HEK293 (cell line): ENCODE results near the gene FDCSP.

Experiments used
- CTCF ChIA-PET: fragments of 350-600 bp; formaldehyde crosslinking; extraction: SDS; loops from one replicate; lab custom pipeline; 2021; ENCODE audit warnings: antibody characterized with exemption; lab: Yijun Ruan, JAX
- POLR2A ChIA-PET: fragments of 300-600 bp; formaldehyde crosslinking; extraction: SDS; loops from one replicate; lab custom pipeline; 2020; ENCODE audit warnings: antibody characterized with exemption, inconsistent platforms; lab: Yijun Ruan, JAX
- H3K27ac ChIP-seq: fragments of 200-500 bp; sonication (Bioruptor generic); 2 replicates; pipeline ENCODE4 v1.5.1; 2014; ENCODE audit warnings: low read depth, low read length, control low read depth, inconsistent platforms; ENCODE audit errors: extremely low read depth
- H3K36me3 ChIP-seq, 2 experiments: fragments of 200-500 bp in 1 of 2; sonication (Bioruptor generic) in 1 of 2; 1 replicate in 1 of 2; 2 replicates in 1 of 2; pipeline ENCODE4 v1.5.1; 2014 to 2017; ENCODE audit warnings: inconsistent platforms in 2 of 2, low read length in 2 of 2; ENCODE audit not compliant: control insufficient read depth in 2 of 2, insufficient read depth in 1 of 2
- H3K4me1 ChIP-seq: fragments of 200-500 bp; sonication (Bioruptor generic); 2 replicates; pipeline ENCODE4 v1.5.1; 2014; ENCODE audit warnings: mild to moderate bottlenecking, low read length, inconsistent platforms; ENCODE audit not compliant: control insufficient read depth, insufficient read depth
- H3K4me3 ChIP-seq: 2 replicates; pipeline ENCODE4 v1.5.1; 2011; ENCODE audit warnings: low read depth, mild to moderate bottlenecking, control low read depth, low read length, moderate library complexity
- H3K9me3 ChIP-seq: fragments of 200-500 bp; sonication (Bioruptor generic); 2 replicates; pipeline ENCODE4 v1.5.1; 2014; ENCODE audit warnings: low read depth, low read length, inconsistent platforms; ENCODE audit not compliant: control insufficient read depth, insufficient read depth
- GFI1B ChIP-seq: fragments of 450-650 bp; formaldehyde crosslinking; IDR thresholded peaks from 2 replicates; pipeline ENCODE4 v1.5.1; 2016; ENCODE audit warnings: missing biosample characterization, missing genetic modification characterization
- OSR2 ChIP-seq: fragments of 450-650 bp; formaldehyde crosslinking; IDR thresholded peaks from 2 replicates; pipeline ENCODE4 v1.5.1; 2016; ENCODE audit warnings: missing biosample characterization, missing genetic modification characterization
- PRDM6 ChIP-seq: fragments of 450-650 bp; formaldehyde crosslinking; IDR thresholded peaks from 2 replicates; pipeline ENCODE4 v1.5.1; 2017; ENCODE audit warnings: missing biosample characterization, missing genetic modification characterization
- WT1 ChIP-seq: fragments of 450-650 bp; formaldehyde crosslinking; IDR thresholded peaks from 2 replicates; pipeline ENCODE4 v1.5.1; 2016; ENCODE audit warnings: missing biosample characterization, missing genetic modification characterization
- ZIC2 ChIP-seq: fragments of 450-650 bp; formaldehyde crosslinking; IDR thresholded peaks from 2 replicates; pipeline ENCODE4 v1.5.1; 2016; ENCODE audit warnings: missing biosample characterization, missing genetic modification characterization
- ZNF121 ChIP-seq: fragments of 450-650 bp; formaldehyde crosslinking; IDR thresholded peaks from 2 replicates; pipeline ENCODE4 v1.5.1; 2016; ENCODE audit warnings: missing biosample characterization, missing genetic modification characterization
- ZNF132 ChIP-seq: fragments of 450-650 bp; formaldehyde crosslinking; IDR thresholded peaks from 2 replicates; pipeline ENCODE4 v1.5.1; 2017; ENCODE audit warnings: missing biosample characterization, missing genetic modification characterization, borderline replicate concordance
- ZNF133 ChIP-seq: fragments of 450-650 bp; formaldehyde crosslinking; IDR thresholded peaks from 2 replicates; pipeline ENCODE4 v1.5.1; 2016; ENCODE audit warnings: missing biosample characterization, missing genetic modification characterization
- ZNF138 ChIP-seq: fragments of 450-650 bp; formaldehyde crosslinking; IDR thresholded peaks from 2 replicates; pipeline ENCODE4 v1.5.1; 2016; ENCODE audit warnings: missing biosample characterization, missing genetic modification characterization, borderline replicate concordance
- ZNF350 ChIP-seq: fragments of 450-650 bp; formaldehyde crosslinking; IDR thresholded peaks from 2 replicates; pipeline ENCODE4 v1.5.0; 2017; ENCODE audit warnings: missing biosample characterization, mild to moderate bottlenecking, missing genetic modification characterization
- ZNF544 ChIP-seq: fragments of 450-650 bp; formaldehyde crosslinking; IDR thresholded peaks from 2 replicates; pipeline ENCODE4 v1.5.0; 2017; ENCODE audit warnings: missing biosample characterization, missing genetic modification characterization
- ZNF585B ChIP-seq: fragments of 450-650 bp; formaldehyde crosslinking; IDR thresholded peaks from 2 replicates; pipeline ENCODE4 v1.5.1; 2016; ENCODE audit warnings: missing biosample characterization, missing genetic modification characterization
- ZNF610 ChIP-seq: fragments of 450-650 bp; formaldehyde crosslinking; IDR thresholded peaks from 2 replicates; pipeline ENCODE4 v1.5.1; 2016; ENCODE audit warnings: missing biosample characterization, missing genetic modification characterization, borderline replicate concordance
- ZNF654 ChIP-seq: fragments of 450-650 bp; formaldehyde crosslinking; IDR thresholded peaks from 2 replicates; pipeline ENCODE4 v1.5.1; 2016; ENCODE audit warnings: low read depth, missing biosample characterization, missing genetic modification characterization
- TF ChIP-seq, protein P1 (sequence below): fragments of 450-650 bp; formaldehyde crosslinking; IDR thresholded peaks from 2 replicates; pipeline ENCODE4 v1.5.1; 2016; ENCODE audit warnings: missing biosample characterization, missing genetic modification characterization, low read depth

FDCSP gene

DNA sequence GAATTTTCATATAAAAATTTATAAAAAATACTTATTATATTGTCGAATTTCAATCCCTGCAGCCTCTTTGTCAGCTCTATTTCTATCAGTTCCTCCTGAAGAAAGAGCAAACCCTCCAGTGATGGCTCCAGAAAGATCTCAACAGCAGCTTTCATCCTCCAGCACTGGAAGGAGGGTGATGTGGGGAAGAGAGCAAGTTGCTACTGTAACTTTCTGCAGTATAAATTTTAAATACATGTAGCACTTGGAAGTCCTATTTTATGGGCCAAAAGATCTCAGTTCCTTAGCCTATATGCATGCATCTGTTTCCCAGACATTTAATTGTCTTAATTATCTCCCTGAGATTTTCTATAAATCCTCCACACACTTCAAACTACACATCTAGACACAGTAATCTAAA, 44.1 kb upstream of the FDCSP start:
- Histone ChIP-seq H3K9me3 (no peaks in the 10 kb centered on the region), H3K36me3 (no peaks in the 10 kb centered on the region), H3K4me1 (no peaks in the 10 kb centered on the region), H3K27ac (no peak overlapping the region), H3K4me3 (no peak overlapping the region)
- CTCF ChIA-PET: interaction anchor here (0.6 to 3.7 kb wide), 3 partner anchors 12 to 907 kb away, joined by 5 to 15 read pairs (median 12); no protein-coding TSS in a partner anchor
- TF ChIP-seq ZIC2 (tag by site-specific recombination) (no peak), ZNF132 (tag by site-specific recombination) (no peak), PRDM6 (tag by site-specific recombination) (no peak), ZNF138 (tag by site-specific recombination) (no peak), ZNF133 (tag by site-specific recombination) (no peak), WT1 (tag by site-specific recombination) (no peak)
- POLR2A ChIA-PET: no interaction called here

DNA sequence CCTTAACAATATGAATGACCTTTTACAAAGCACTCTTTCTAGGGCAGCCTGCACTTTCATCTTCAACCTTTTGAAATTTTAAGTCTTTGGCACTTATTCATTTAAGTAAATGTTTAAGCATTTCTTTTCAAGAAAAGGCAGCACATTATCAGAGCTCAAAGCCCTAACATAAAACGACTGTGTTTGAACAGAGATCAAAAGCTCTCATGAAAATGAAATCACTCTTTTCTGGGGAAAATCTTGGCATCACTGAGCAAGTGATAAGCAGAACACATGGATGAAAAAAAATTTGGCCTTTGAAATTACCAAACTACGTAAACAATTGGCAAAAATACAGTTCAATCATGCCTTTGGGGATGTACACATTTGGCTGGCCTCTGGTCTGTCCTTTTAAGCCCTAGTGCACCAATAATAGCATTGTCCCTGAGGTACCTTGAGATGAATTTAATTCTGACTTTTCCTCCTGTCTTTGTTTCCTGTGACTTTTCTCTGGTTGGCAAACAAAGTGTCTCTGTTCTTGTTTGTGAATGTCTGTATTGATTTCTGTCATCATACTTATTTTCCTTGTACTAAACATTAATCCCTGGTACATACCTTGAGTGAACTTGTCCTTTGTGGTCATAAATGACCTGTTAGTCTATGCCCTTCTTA, 43.3 kb upstream of the FDCSP start:
- H3K36me3 ChIP-seq: no peaks in the 10 kb centered on the region
- no peak for TF ChIP-seq ZNF585B
- no peak for TF ChIP-seq ZNF610 (tag by site-specific recombination)
- TF ChIP-seq, protein P1, sequence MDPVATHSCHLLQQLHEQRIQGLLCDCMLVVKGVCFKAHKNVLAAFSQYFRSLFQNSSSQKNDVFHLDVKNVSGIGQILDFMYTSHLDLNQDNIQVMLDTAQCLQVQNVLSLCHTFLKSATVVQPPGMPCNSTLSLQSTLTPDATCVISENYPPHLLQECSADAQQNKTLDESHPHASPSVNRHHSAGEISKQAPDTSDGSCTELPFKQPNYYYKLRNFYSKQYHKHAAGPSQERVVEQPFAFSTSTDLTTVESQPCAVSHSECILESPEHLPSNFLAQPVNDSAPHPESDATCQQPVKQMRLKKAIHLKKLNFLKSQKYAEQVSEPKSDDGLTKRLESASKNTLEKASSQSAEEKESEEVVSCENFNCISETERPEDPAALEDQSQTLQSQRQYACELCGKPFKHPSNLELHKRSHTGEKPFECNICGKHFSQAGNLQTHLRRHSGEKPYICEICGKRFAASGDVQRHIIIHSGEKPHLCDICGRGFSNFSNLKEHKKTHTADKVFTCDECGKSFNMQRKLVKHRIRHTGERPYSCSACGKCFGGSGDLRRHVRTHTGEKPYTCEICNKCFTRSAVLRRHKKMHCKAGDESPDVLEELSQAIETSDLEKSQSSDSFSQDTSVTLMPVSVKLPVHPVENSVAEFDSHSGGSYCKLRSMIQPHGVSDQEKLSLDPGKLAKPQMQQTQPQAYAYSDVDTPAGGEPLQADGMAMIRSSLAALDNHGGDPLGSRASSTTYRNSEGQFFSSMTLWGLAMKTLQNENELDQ: no peak
- TF ChIP-seq OSR2 (tag by site-specific recombination): no peak
- TF ChIP-seq ZNF544 (tag by site-specific recombination): no peak
- TF ChIP-seq, all 188 proteins: peak for 0
- POLR2A ChIA-PET: no interaction called here
- Histone ChIP-seq H3K4me3 (no peak overlapping the region), H3K27ac (no peak overlapping the region), H3K9me3 (no peaks in the 10 kb centered on the region), H3K4me1 (no peaks in the 10 kb centered on the region)
- CTCF ChIA-PET: interaction anchor here (0.6 to 3.7 kb wide), 15 partner anchors 8 to 908 kb away, joined by 3 to 15 read pairs (median 5); no protein-coding TSS in a partner anchor

DNA sequence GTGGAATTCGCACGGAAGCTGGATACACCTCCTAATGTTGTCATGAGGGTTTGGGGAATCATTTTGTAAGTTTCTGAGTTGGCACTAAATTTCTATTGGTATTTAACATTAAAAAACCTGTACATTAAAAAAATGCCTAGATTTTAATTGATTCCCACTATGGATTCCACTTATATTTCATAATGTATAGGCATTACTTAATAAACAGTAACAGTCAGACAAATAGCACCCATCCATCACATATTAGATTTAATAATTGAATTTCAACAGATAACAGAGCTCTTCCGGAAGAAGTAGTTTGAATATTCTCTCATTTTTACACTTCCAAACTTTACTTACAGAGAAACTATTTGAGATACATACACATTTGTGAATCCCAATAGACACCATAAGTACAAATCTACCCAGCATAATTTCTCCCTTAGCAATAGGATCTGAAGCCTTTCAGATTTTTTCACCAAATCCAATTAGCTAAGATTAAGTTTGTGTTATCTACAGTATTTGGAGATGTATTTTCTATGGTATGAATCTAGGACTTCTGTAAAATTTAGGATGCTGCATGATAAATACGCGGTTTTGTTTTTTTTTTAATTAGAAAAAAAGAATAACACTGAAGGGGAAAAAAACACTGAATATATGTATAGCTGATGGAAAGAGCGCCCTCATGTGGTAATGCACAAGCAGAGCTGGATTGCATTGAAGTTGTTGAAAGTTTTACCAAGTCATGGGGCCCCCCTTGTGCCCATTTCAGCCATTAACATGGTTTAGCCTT, 42.6 kb upstream of the FDCSP start:
- no peak overlapping the region for H3K27ac ChIP-seq
- H3K36me3 ChIP-seq: no peaks in the 10 kb centered on the region
- POLR2A ChIA-PET: no interaction called here
- TF ChIP-seq GFI1B (tag by site-specific recombination) (no peak), ZNF654 (peak; percentile 49), ZNF121 (no peak), ZNF350 (no peak), ZNF132 (tag by site-specific recombination) (no peak)
- no peak overlapping the region for H3K4me3 ChIP-seq
- no peaks in the 10 kb centered on the region for H3K9me3 ChIP-seq
- CTCF ChIA-PET: interaction anchor here (0.6 to 3.7 kb wide), 19 partner anchors 9 to 865 kb away, joined by 3 to 15 read pairs (median 5); no protein-coding TSS in a partner anchor
- no peaks in the 10 kb centered on the region for H3K4me1 ChIP-seq
